ENCODE measurements around the gene MNT. TPM values are rescaled to one million over a fixed set of nuclear protein-coding genes. Genes with fewer than 3 reads are reported as not detected.

The MNT gene
- total and polyA plus RNA-seq, 9 of the 15 experiments (the other 6 are each of a cell fraction or from before 2014, with no cell fraction given), result 0.18 to 23.8 (median 5.3) TPM

GRCh38 chr17:2401426-2402221 lies 764 bp upstream of the MNT start (continued):
- TF ChIP-seq EP400 (IDR thresholded peaks at IDR 0.05), result peak; percentile 88
- peak; percentile 44; the same call in 1 of the 2 replicates for TF ChIP-seq PKNOX1 (IDR thresholded peaks at IDR 0.05)
- no peak for TF ChIP-seq HNRNPK (IDR thresholded peaks at IDR 0.05; ENCODE audit: low read depth, low read length, poor library complexity, severe bottlenecking)
- TF ChIP-seq HDGF (IDR thresholded peaks at IDR 0.05), result no peak
- TF ChIP-seq PHF8 (IDR thresholded peaks at IDR 0.05; ENCODE audit: borderline replicate concordance, low read length), result peak; percentile 19; the same call in 1 of the 2 replicates
- TF ChIP-seq E4F1 (CRISPR knock-in tag; IDR thresholded peaks at IDR 0.05; ENCODE audit: borderline replicate concordance), result no peak
- TF ChIP-seq NFRKB (IDR thresholded peaks at IDR 0.05; ENCODE audit: low read depth), result peak; percentile 66; the same call in 1 of the 2 replicates
- TF ChIP-seq SUPT5H (IDR thresholded peaks at IDR 0.05), result peak; percentile 32; the same call in 1 of the 2 replicates
- TF ChIP-seq, protein P1, sequence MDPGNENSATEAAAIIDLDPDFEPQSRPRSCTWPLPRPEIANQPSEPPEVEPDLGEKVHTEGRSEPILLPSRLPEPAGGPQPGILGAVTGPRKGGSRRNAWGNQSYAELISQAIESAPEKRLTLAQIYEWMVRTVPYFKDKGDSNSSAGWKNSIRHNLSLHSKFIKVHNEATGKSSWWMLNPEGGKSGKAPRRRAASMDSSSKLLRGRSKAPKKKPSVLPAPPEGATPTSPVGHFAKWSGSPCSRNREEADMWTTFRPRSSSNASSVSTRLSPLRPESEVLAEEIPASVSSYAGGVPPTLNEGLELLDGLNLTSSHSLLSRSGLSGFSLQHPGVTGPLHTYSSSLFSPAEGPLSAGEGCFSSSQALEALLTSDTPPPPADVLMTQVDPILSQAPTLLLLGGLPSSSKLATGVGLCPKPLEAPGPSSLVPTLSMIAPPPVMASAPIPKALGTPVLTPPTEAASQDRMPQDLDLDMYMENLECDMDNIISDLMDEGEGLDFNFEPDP (CRISPR knock-in tag; IDR thresholded peaks at IDR 0.05), result no peak
- peak; percentile 76; the same call in 1 of the 2 replicates for TF ChIP-seq MTA1 (IDR thresholded peaks at IDR 0.05; ENCODE audit: borderline replicate concordance)
- peak; percentile 77 to 79; a peak in 3 of 4 replicates for TF ChIP-seq NRF1 (conservative IDR thresholded peaks at IDR 0.05 in 1 of 2, IDR thresholded peaks at IDR 0.05 in 1 of 2)
- 0 out of 4 replicates have a peak, but pooled peaks of 1 of the 2 experiments have one; percentile 25 for TF ChIP-seq TEAD1 (CRISPR knock-in tag; IDR thresholded peaks at IDR 0.05)
- TF ChIP-seq NUFIP1 (IDR thresholded peaks at IDR 0.05; ENCODE audit: partially characterized antibody), result peak; percentile 39
- peak; percentile 13; the same call in 1 of the 2 replicates for TF ChIP-seq TAL1 (IDR thresholded peaks at IDR 0.05)
- TF ChIP-seq ATF3 (IDR thresholded peaks at IDR 0.05), result 0 out of 2 replicates have a peak, but pooled peaks have one; percentile 40
- no peak for TF ChIP-seq ATF3 (CRISPR knock-in tag; conservative IDR thresholded peaks at IDR 0.05)
- peak; percentile 73 for TF ChIP-seq HMGN3 (IDR thresholded peaks at IDR 0.05; ENCODE audit: borderline replicate concordance, extremely low read depth, insufficient read length, low read depth, low read length)
- TF ChIP-seq, protein P2, sequence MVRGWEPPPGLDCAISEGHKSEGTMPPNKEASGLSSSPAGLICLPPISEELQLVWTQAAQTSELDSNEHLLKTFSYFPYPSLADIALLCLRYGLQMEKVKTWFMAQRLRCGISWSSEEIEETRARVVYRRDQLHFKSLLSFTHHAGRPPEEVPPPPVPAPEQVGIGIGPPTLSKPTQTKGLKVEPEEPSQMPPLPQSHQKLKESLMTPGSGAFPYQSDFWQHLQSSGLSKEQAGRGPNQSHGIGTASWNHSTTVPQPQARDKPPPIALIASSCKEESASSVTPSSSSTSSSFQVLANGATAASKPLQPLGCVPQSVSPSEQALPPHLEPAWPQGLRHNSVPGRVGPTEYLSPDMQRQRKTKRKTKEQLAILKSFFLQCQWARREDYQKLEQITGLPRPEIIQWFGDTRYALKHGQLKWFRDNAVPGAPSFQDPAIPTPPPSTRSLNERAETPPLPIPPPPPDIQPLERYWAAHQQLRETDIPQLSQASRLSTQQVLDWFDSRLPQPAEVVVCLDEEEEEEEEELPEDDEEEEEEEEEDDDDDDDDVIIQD (CRISPR knock-in tag; IDR thresholded peaks at IDR 0.05), result no peak
- peak; percentile 11 for TF ChIP-seq POLR2B (IDR thresholded peaks at IDR 0.05; ENCODE audit: low read depth, partially characterized antibody)
- TF ChIP-seq CXXC5 (CRISPR knock-in tag; IDR thresholded peaks at IDR 0.05), result peak; percentile 93

Data from K562 (cell line).